ENCODE data around the gene CTSZ.
A peak's percentile ranks its signal among the peaks of the same experiment; 100 is the strongest.

Gene CTSZ

GRCh38 chr20:58996226-58996611 lies 10.8 kb downstream of the CTSZ start:
- TF ChIP-seq JUND (IDR thresholded peaks at IDR 0.05; ENCODE audit: low read depth) = no peak
- in situ Hi-C loops (cut with HindIII; ENCODE audit: low pct_unique_long_range_greater_than_20kb, low sequenced_read_pairs) = no loop called here
- no peak for DNase-seq (ENCODE audit: low read depth in 1 of 2, low spot score in 1 of 2)

GRCh38 chr20:58995461-58996225 lies 11.4 kb downstream of the CTSZ start:
- DNase-seq (ENCODE audit: low read depth in 1 of 2, low spot score in 1 of 2) = no peak

GRCh38 chr20:58994390-58995159 lies 12.5 kb downstream of the CTSZ start:
- in situ Hi-C loops (cut with HindIII; ENCODE audit: low pct_unique_long_range_greater_than_20kb, low sequenced_read_pairs) = no loop called here

More at GRCh38 chr20:58995461-58996225, 11.4 kb downstream of the CTSZ start:
- TF ChIP-seq JUND (IDR thresholded peaks at IDR 0.05; ENCODE audit: low read depth) = no peak
- in situ Hi-C loops (cut with HindIII; ENCODE audit: low pct_unique_long_range_greater_than_20kb, low sequenced_read_pairs) = no loop called here

GRCh38 chr20:58993332-58994248 lies 13.5 kb downstream of the CTSZ start:
- no peak for DNase-seq (ENCODE audit: low read depth in 1 of 2, low spot score in 1 of 2)
- no peak for TF ChIP-seq JUND (IDR thresholded peaks at IDR 0.05; ENCODE audit: low read depth)
- in situ Hi-C loops (cut with HindIII; ENCODE audit: low pct_unique_long_range_greater_than_20kb, low sequenced_read_pairs) = no loop called here

More at GRCh38 chr20:58994390-58995159, 12.5 kb downstream of the CTSZ start:
- TF ChIP-seq JUND (IDR thresholded peaks at IDR 0.05; ENCODE audit: low read depth) = no peak
- DNase-seq (ENCODE audit: low read depth in 1 of 2, low spot score in 1 of 2) = no peak

- DNase-seq (ENCODE audit: low read depth in 1 of 2, low spot score in 1 of 2) = no peak
- in situ Hi-C loops (cut with HindIII; ENCODE audit: low pct_unique_long_range_greater_than_20kb, low sequenced_read_pairs) = no loop called here
Observed at GRCh38 chr20:58992911-58993310, 14.1 kb downstream of the CTSZ start.

GRCh38 chr20:58991715-58992114 lies 15.3 kb downstream of the CTSZ start:
- DNase-seq (ENCODE audit: low read depth in 1 of 2, low spot score in 1 of 2) = no peak
- in situ Hi-C loops (cut with HindIII; ENCODE audit: low pct_unique_long_range_greater_than_20kb, low sequenced_read_pairs) = no loop called here
- no peak for TF ChIP-seq JUND (IDR thresholded peaks at IDR 0.05; ENCODE audit: low read depth)

More at GRCh38 chr20:58992911-58993310, 14.1 kb downstream of the CTSZ start:
- TF ChIP-seq JUND (IDR thresholded peaks at IDR 0.05; ENCODE audit: low read depth) = no peak

GRCh38 chr20:58990651-58991445 lies 16.2 kb downstream of the CTSZ start:
- no peak for DNase-seq (ENCODE audit: low read depth in 1 of 2, low spot score in 1 of 2)
- in situ Hi-C loops (cut with HindIII; ENCODE audit: low pct_unique_long_range_greater_than_20kb, low sequenced_read_pairs) = no loop called here
- no peak for TF ChIP-seq JUND (IDR thresholded peaks at IDR 0.05; ENCODE audit: low read depth)

GRCh38 chr20:58989196-58989595 lies 17.9 kb downstream of the CTSZ start:
- no peak for TF ChIP-seq JUND (IDR thresholded peaks at IDR 0.05; ENCODE audit: low read depth)
- in situ Hi-C loops (cut with HindIII; ENCODE audit: low pct_unique_long_range_greater_than_20kb, low sequenced_read_pairs) = no loop called here
- DNase-seq (ENCODE audit: low read depth in 1 of 2, low spot score in 1 of 2) = no peak

GRCh38 chr20:58988565-58988882 lies 18.5 kb downstream of the CTSZ start:
- TF ChIP-seq JUND (IDR thresholded peaks at IDR 0.05; ENCODE audit: low read depth) = no peak
- in situ Hi-C loops (cut with HindIII; ENCODE audit: low pct_unique_long_range_greater_than_20kb, low sequenced_read_pairs) = no loop called here
- DNase-seq (ENCODE audit: low read depth in 1 of 2, low spot score in 1 of 2) = no peak

- peak; percentile 69 to 93 for DNase-seq (ENCODE audit: low read depth in 1 of 2, low spot score in 1 of 2)
- no peak; the same call in 1 of the 2 replicates for TF ChIP-seq JUND (IDR thresholded peaks at IDR 0.05; ENCODE audit: low read depth)
- in situ Hi-C loops (cut with HindIII; ENCODE audit: low pct_unique_long_range_greater_than_20kb, low sequenced_read_pairs) = no loop called here
Observed at GRCh38 chr20:58987790-58988564, 19.1 kb downstream of the CTSZ start.

GRCh38 chr20:58986968-58987517 lies 20.0 kb downstream of the CTSZ start:
- DNase-seq (ENCODE audit: low read depth in 1 of 2, low spot score in 1 of 2) = no peak
- TF ChIP-seq JUND (IDR thresholded peaks at IDR 0.05; ENCODE audit: low read depth) = no peak
- in situ Hi-C loops (cut with HindIII; ENCODE audit: low pct_unique_long_range_greater_than_20kb, low sequenced_read_pairs) = no loop called here

Data from T47D (cell line).